Hindlimb muscle (tissue), 1 donor: Measurements from ENCODE around the gene GARIN1A. TPM values are rescaled to one million over a fixed set of nuclear protein-coding genes. Genes with fewer than 3 reads are reported as not detected.
"Not testable (repeated sequence)": the region's sequence is repeated elsewhere in the genome, so short reads cannot be mapped to it uniquely, and the experiment has no call there.

Experiments used
- DNase-seq: peaks from one replicate; pipeline ENCODE4 v3.0.0-alpha.2; 2013
- polyA plus RNA-seq: library from polyadenylated mRNA; unstranded; fragments of 120-200 nt; gene quantifications from one replicate; pipeline ENCODE4 v1.2.1, GENCODE V29; 2013; ENCODE audit not compliant: insufficient read length

Gene GARIN1A
- polyA plus RNA-seq, 1 donor: 2.1 TPM

GRCh38 chr7:128683738-128684137 is 11.6 kb downstream of the GARIN1A start:
- not testable (repeated sequence) for DNase-seq

GRCh38 chr7:128687131-128687530 is 15.0 kb downstream of the GARIN1A start:
- no peak for DNase-seq

- no peak for DNase-seq
Measured at GRCh38 chr7:128688492-128688891, 16.4 kb downstream of the GARIN1A start.

DNA sequence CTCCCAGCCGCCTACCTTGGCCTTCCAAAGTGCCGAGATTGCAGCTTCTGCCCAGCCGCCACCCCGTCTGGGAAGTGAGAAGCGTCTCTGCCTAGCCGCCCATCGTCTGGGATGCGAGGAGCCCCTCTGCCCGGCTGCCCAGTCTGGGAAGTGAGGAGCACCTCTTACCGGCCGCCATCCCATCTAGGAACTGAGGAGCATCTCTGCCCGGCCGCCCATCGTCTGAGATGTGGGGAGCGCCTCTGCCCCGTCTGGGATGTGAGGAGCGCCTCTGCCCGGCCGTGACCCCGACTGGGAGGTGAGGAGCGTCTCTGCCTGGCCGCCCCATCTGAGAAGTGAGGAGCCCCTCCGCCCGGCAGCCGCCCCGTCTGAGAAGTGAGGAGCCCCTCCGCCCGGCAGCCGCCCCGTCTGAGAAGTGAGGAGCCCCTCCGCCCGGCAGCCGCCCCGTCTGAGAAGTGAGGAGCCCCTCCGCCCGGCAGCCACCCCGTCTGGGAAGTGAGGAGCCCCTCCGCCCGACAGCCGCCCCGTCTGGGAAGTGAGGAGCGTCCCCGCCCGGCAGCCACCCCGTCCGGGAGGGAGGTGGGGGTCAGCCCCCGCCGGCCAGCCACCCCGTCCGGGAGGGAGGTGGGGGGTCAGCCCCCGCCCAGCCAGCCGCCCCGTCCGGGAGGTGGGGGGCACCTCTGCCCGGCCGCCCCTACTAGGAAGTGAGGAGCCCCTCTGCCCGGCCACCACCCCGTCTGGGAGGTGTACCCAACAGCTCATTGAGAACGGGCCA is 17.3 kb downstream of the GARIN1A start:
- DNase-seq: not testable (repeated sequence)

GRCh38 chr7:128691227-128691626 is 19.1 kb downstream of the GARIN1A start:
- no peak for DNase-seq

- DNase-seq: no peak
Measured at GRCh38 chr7:128692623-128693270, 20.7 kb downstream of the GARIN1A start.

DNA sequence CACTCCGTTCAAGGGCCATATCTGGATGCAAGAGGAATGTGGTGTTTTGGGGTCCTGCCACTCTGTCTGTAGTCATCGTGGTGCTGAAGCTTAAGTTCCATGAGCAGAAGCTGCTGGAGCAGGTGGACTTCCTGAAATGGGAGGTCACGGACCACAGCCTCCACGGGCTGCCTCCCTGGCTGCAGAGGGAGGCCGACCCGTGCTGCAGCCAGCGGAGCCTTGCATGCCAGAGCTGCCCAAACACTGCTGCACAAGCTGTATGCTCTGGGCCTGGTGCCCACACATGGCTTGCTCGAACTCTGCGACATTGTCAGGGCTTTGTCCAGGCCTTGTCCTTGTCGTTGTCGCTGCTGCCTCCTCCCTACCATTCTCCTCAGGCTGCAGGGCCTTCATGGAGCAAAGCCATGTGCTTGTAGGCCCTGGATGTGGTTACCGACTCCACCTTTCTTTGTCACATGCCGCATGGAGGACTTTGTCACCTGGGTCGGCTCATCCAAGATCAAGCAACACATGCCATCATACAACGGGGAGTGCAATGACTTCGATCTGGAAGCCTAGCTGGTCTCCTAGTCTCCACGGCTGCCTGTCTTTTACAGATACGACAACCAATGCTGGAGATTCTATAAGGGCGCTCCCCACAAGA is 21.4 kb downstream of the GARIN1A start:
- no peak for DNase-seq

DNA sequence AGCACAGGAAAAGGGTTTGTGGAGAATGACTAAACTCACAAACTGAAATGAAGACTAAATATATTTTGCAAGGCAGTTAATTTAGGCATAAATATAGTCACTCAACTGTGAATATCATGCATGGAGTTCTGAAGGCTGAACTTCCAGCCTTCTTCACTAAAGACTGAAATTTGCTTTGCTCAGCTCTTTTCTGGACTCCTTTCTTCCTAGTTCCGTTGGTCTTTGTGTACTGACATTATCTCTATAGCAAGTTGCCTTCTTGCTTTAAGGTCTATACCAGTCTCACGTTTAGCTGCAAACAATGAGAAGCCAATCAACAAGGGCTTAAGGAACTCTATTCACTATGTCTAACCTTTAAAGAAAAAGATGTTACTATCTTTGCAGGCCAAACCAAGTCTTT is 22.6 kb downstream of the GARIN1A start:
- no peak for DNase-seq

DNA sequence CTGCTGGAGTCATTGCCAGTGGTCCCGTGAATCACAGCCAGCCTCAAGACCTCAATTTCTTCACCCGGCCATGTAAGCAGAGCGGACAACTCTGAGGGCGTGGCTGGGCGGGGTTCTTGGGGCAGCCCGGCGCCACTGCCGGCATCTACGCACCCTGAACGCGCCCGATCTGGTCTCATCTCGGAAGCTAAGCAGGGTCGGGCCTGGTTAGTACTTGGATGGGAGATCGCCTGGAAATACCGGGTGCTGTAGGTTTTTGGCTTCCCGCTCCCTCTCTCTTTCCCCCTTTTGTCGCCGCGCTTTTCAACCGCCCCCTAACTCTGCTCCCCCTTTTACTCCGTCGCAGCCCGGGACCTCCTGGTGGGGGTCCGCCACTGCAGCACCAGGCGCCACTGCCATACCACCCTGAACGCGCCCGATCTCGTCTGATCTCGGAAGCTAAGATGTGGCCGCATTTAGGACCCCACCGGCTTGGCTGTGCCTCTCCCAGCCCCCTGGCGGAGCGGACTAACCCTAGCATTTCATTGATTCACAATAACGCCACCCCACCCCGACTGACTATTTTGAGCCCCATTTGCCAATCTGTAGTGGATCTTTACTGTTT is 25.3 kb downstream of the GARIN1A start:
- peak; percentile 23 for DNase-seq

- no peak for DNase-seq
Measured at GRCh38 chr7:128699196-128699712, 27.2 kb downstream of the GARIN1A start.

- no peak for DNase-seq
Measured at GRCh38 chr7:128699895-128700294, 27.8 kb downstream of the GARIN1A start.

GRCh38 chr7:128701062-128701785 is 29.1 kb downstream of the GARIN1A start:
- DNase-seq: no peak

- no peak for DNase-seq
Measured at GRCh38 chr7:128703609-128704241, 31.6 kb downstream of the GARIN1A start.

GRCh38 chr7:128705891-128706333 is 33.8 kb downstream of the GARIN1A start:
- DNase-seq: no peak

- no peak for DNase-seq
Measured at GRCh38 chr7:128707752-128708151, 35.7 kb downstream of the GARIN1A start.

- no peak for DNase-seq
Measured at GRCh38 chr7:128708235-128708634, 36.1 kb downstream of the GARIN1A start.

GRCh38 chr7:128708824-128709223 is 36.7 kb downstream of the GARIN1A start:
- no peak for DNase-seq

GRCh38 chr7:128710481-128710880 is 38.4 kb downstream of the GARIN1A start:
- DNase-seq: no peak

DNA sequence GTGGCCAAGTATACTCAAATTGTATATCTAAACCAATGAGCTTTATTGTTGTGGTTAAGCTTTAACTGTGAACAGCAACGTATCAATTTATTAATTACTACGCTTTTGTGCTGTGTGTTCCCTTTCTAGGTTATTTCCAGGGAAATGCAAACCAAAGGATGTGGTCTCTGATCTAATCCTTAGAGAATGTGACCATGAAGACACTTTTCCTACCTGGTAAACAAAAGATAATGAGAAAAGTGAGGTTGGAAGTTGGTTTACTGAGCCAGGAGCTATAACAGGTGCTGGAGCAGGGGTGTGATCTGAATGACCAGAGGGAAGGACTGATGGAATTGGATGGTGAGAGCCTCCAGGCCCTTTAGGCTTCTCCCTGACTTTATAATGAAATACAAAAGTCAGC is 41.7 kb downstream of the GARIN1A start:
- DNase-seq: no peak

GRCh38 chr7:128714701-128715495 is 42.8 kb downstream of the GARIN1A start:
- DNase-seq: no peak
